ENCODE data around the gene GPALPP1.
"Not testable (repeated sequence)": the region's sequence is repeated elsewhere in the genome, so short reads cannot be mapped to it uniquely, and the experiment has no call there.

The GPALPP1 gene

GRCh38 chr13:45060062-45060461 lies 70.7 kb downstream of the GPALPP1 start:
- Histone ChIP-seq H2BK120ac (ENCODE audit: low read depth, low read length) (no peak overlapping the region), H2AFZ (ENCODE audit: low read depth, low read length) (no peak overlapping the region), H3K9me3 (ENCODE audit: control insufficient read depth, low read length) (no peaks in the 10 kb centered on the region), H4K91ac (ENCODE audit: low read length) (no peak overlapping the region), H2BK12ac (ENCODE audit: low read length in 2 of 2) (no peak overlapping the region), H3K79me1 (replicated peaks; ENCODE audit: low read length, poor library complexity, severe bottlenecking) (no peaks in the 10 kb centered on the region), H2AK5ac (ENCODE audit: low read length, severe bottlenecking) (no peak overlapping the region), H3K27ac (ENCODE audit: low read length, poor library complexity, severe bottlenecking) (no peak overlapping the region), H3K18ac (ENCODE audit: low read depth in 1 of 2, low read length in 2 of 2) (no peak overlapping the region), H3K36me3 (ENCODE audit: control insufficient read depth in 1 of 2, insufficient read depth in 2 of 2, low read depth in 1 of 2, low read length in 2 of 2) (no peaks in the 10 kb centered on the region), H3K4me2 (ENCODE audit: low read length, poor library complexity, severe bottlenecking) (no peak overlapping the region), H3K27me3 (ENCODE audit: control insufficient read depth in 1 of 2, insufficient read depth in 1 of 2, low read length in 2 of 2) (no peaks in the 10 kb centered on the region), H3K9ac (ENCODE audit: low read length) (no peak overlapping the region), H3K4ac (ENCODE audit: low read depth in 1 of 2, low read length in 2 of 2) (no peak overlapping the region), H3K4me3 (ENCODE audit: insufficient read depth in 1 of 2, low read depth in 1 of 2, low read length in 2 of 2) (no peak overlapping the region), H3K14ac (ENCODE audit: low read length in 2 of 2) (no peak overlapping the region), H2BK5ac (ENCODE audit: low read depth, low read length, poor library complexity, severe bottlenecking) (no peak overlapping the region), H3K4me1 (ENCODE audit: control insufficient read depth, insufficient read depth, low read depth, low read length) (no peaks in the 10 kb centered on the region), H4K8ac (ENCODE audit: low read length) (no peak overlapping the region), H2BK15ac (ENCODE audit: low read depth, poor library complexity, severe bottlenecking) (no peak overlapping the region), H3K23ac (ENCODE audit: low read length in 2 of 2) (no peak overlapping the region)
- WGBS, result 94% methylated on average over 2 of the region's 3 CpGs
- no peak for DNase-seq

- Histone ChIP-seq H4K8ac (ENCODE audit: low read length) (no peak overlapping the region), H3K18ac (ENCODE audit: low read depth in 1 of 2, low read length in 2 of 2) (no peak overlapping the region), H2BK12ac (ENCODE audit: low read length in 2 of 2) (no peak overlapping the region), H2AK5ac (ENCODE audit: low read length, severe bottlenecking) (no peak overlapping the region), H3K9me3 (ENCODE audit: control insufficient read depth, low read length) (no peaks in the 10 kb centered on the region), H3K79me1 (replicated peaks; ENCODE audit: low read length, poor library complexity, severe bottlenecking) (no peaks in the 10 kb centered on the region), H3K23ac (ENCODE audit: low read length in 2 of 2) (no peak overlapping the region), H4K91ac (ENCODE audit: low read length) (no peak overlapping the region), H3K4me2 (ENCODE audit: low read length, poor library complexity, severe bottlenecking) (no peak overlapping the region), H3K36me3 (ENCODE audit: control insufficient read depth in 1 of 2, insufficient read depth in 2 of 2, low read depth in 1 of 2, low read length in 2 of 2) (no peaks in the 10 kb centered on the region), H3K27me3 (ENCODE audit: control insufficient read depth in 1 of 2, insufficient read depth in 1 of 2, low read length in 2 of 2) (peaks cover 0 to 4% of the 10 kb centered on the region in 2 experiments), H2AFZ (ENCODE audit: low read depth, low read length) (no peak overlapping the region), H2BK15ac (ENCODE audit: low read depth, poor library complexity, severe bottlenecking) (no peak overlapping the region), H3K4ac (ENCODE audit: low read depth in 1 of 2, low read length in 2 of 2) (no peak overlapping the region), H2BK5ac (ENCODE audit: low read depth, low read length, poor library complexity, severe bottlenecking) (no peak overlapping the region), H3K4me3 (ENCODE audit: insufficient read depth in 1 of 2, low read depth in 1 of 2, low read length in 2 of 2) (no peak overlapping the region), H2BK120ac (ENCODE audit: low read depth, low read length) (no peak overlapping the region), H3K4me1 (ENCODE audit: control insufficient read depth, insufficient read depth, low read depth, low read length) (no peaks in the 10 kb centered on the region), H3K27ac (ENCODE audit: low read length, poor library complexity, severe bottlenecking) (no peak overlapping the region), H3K14ac (ENCODE audit: low read length in 2 of 2) (no peak overlapping the region), H3K9ac (ENCODE audit: low read length) (no peak overlapping the region)
- DNase-seq, result peak; percentile 13
- WGBS, result 82% methylated on average over 6 of the region's 7 CpGs
Observed at GRCh38 chr13:45063261-45063860, 74.0 kb downstream of the GPALPP1 start.

- H4K8ac ChIP-seq (ENCODE audit: low read length); H3K9ac ChIP-seq (ENCODE audit: low read length); H3K18ac ChIP-seq (ENCODE audit: low read depth in 1 of 2, low read length in 2 of 2); DNase-seq; H2AFZ ChIP-seq (ENCODE audit: low read depth, low read length); H2BK12ac ChIP-seq (ENCODE audit: low read length in 2 of 2); H3K36me3 ChIP-seq (ENCODE audit: control insufficient read depth in 1 of 2, insufficient read depth in 2 of 2, low read depth in 1 of 2, low read length in 2 of 2); H3K4me3 ChIP-seq (ENCODE audit: insufficient read depth in 1 of 2, low read depth in 1 of 2, low read length in 2 of 2); H3K4ac ChIP-seq (ENCODE audit: low read depth in 1 of 2, low read length in 2 of 2); H3K9me3 ChIP-seq (ENCODE audit: control insufficient read depth, low read length); H2BK15ac ChIP-seq (ENCODE audit: low read depth, poor library complexity, severe bottlenecking); H3K23ac ChIP-seq (ENCODE audit: low read length in 2 of 2); H4K91ac ChIP-seq (ENCODE audit: low read length); H3K4me2 ChIP-seq (ENCODE audit: low read length, poor library complexity, severe bottlenecking); H3K79me1 ChIP-seq (replicated peaks; ENCODE audit: low read length, poor library complexity, severe bottlenecking); H2BK120ac ChIP-seq (ENCODE audit: low read depth, low read length); H3K27ac ChIP-seq (ENCODE audit: low read length, poor library complexity, severe bottlenecking); H2BK5ac ChIP-seq (ENCODE audit: low read depth, low read length, poor library complexity, severe bottlenecking); H2AK5ac ChIP-seq (ENCODE audit: low read length, severe bottlenecking); H3K27me3 ChIP-seq (ENCODE audit: control insufficient read depth in 1 of 2, insufficient read depth in 1 of 2, low read length in 2 of 2); H3K4me1 ChIP-seq (ENCODE audit: control insufficient read depth, insufficient read depth, low read depth, low read length); H3K14ac ChIP-seq (ENCODE audit: low read length in 2 of 2): not testable (repeated sequence)
- 90% methylated on average over 3 of the region's 3 CpGs for WGBS
Observed at GRCh38 chr13:45063889-45064288, 74.6 kb downstream of the GPALPP1 start.

GRCh38 chr13:45064889-45065288 lies 75.6 kb downstream of the GPALPP1 start:
- no peak overlapping the region for H3K9ac ChIP-seq (ENCODE audit: low read length)
- 97% methylated on average over 5 of the region's 6 CpGs for WGBS

More at GRCh38 chr13:45064889-45065288, 75.6 kb downstream of the GPALPP1 start:
- Histone ChIP-seq H2BK12ac (ENCODE audit: low read length in 2 of 2) (no peak overlapping the region), H3K23ac (ENCODE audit: low read length in 2 of 2) (no peak overlapping the region), H4K91ac (ENCODE audit: low read length) (no peak overlapping the region), H3K79me1 (replicated peaks; ENCODE audit: low read length, poor library complexity, severe bottlenecking) (no peaks in the 10 kb centered on the region), H3K36me3 (ENCODE audit: control insufficient read depth in 1 of 2, insufficient read depth in 2 of 2, low read depth in 1 of 2, low read length in 2 of 2) (no peaks in the 10 kb centered on the region), H3K9me3 (ENCODE audit: control insufficient read depth, low read length) (no peaks in the 10 kb centered on the region), H2BK15ac (ENCODE audit: low read depth, poor library complexity, severe bottlenecking) (no peak overlapping the region), H3K4ac (ENCODE audit: low read depth in 1 of 2, low read length in 2 of 2) (no peak overlapping the region), H2AFZ (ENCODE audit: low read depth, low read length) (no peak overlapping the region), H3K27me3 (ENCODE audit: control insufficient read depth in 1 of 2, insufficient read depth in 1 of 2, low read length in 2 of 2) (peaks cover 0 to 14% of the 10 kb centered on the region in 2 experiments), H3K14ac (ENCODE audit: low read length in 2 of 2) (no peak overlapping the region), H3K4me1 (ENCODE audit: control insufficient read depth, insufficient read depth, low read depth, low read length) (no peaks in the 10 kb centered on the region), H2BK5ac (ENCODE audit: low read depth, low read length, poor library complexity, severe bottlenecking) (no peak overlapping the region), H3K27ac (ENCODE audit: low read length, poor library complexity, severe bottlenecking) (no peak overlapping the region), H3K18ac (ENCODE audit: low read depth in 1 of 2, low read length in 2 of 2) (no peak overlapping the region), H4K8ac (ENCODE audit: low read length) (no peak overlapping the region), H2AK5ac (ENCODE audit: low read length, severe bottlenecking) (no peak overlapping the region), H3K4me2 (ENCODE audit: low read length, poor library complexity, severe bottlenecking) (no peak overlapping the region), H2BK120ac (ENCODE audit: low read depth, low read length) (no peak overlapping the region), H3K4me3 (ENCODE audit: insufficient read depth in 1 of 2, low read depth in 1 of 2, low read length in 2 of 2) (no peak overlapping the region)
- no peak for DNase-seq

All from mesenchymal stem cell (in vitro differentiated cells and primary cell).